Measurements from ENCODE around the gene SEZ6L2. TPM values are rescaled to one million over a fixed set of nuclear protein-coding genes. Genes with fewer than 3 reads are reported as not detected.
"Not testable (repeated sequence)": the region's sequence is repeated elsewhere in the genome, so short reads cannot be mapped to it uniquely, and the experiment has no call there.

SEZ6L2 gene
- total and polyA plus RNA-seq, 2 donors = 0.66 to 0.98 TPM

DNA sequence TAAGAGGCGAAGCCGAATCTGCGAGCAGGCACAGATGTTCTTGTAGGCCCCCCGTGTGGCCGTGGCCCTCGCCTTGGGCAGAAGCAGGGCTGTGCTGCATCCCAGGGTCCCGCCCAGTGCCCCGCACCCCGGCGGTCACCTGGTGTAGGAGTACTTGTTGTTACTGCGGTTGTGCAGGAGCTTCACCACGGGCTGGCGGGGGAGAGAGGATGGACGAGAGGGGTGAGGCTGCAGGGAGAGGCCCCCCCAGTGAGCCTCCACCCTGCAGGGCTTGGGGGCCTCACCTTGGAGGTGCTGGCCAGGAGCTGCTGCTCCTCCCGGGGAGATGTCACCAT lies 12.3 kb upstream of the SEZ6L2 start:
- H3K36me3 ChIP-seq (ENCODE audit: control insufficient read depth in 2 of 2, insufficient read depth in 2 of 2, low read length in 1 of 2) = peaks cover 12 to 19% of the 10 kb centered on the region in 2 donors
- DNase-seq (ENCODE audit: low read depth in 6 of 9, low spot score in 9 of 9) = no peak
- H3K9me3 ChIP-seq (ENCODE audit: control insufficient read depth in 2 of 2, insufficient read depth in 1 of 2, low read length in 1 of 2) = peaks cover 0 to 5% of the 10 kb centered on the region in 2 donors
- no peak overlapping the region for H3K27ac ChIP-seq (ENCODE audit: low read depth in 1 of 2, low read length in 1 of 2)
- H3K4me1 ChIP-seq (ENCODE audit: control insufficient read depth in 2 of 2, insufficient read depth in 2 of 2, low read length in 2 of 2) = no peaks in the 10 kb centered on the region
- WGBS = 94% methylated on average over 15 of the region's 15 CpGs
- H3K27me3 ChIP-seq (ENCODE audit: control insufficient read depth in 2 of 2, insufficient read depth in 1 of 2, low read length in 1 of 2) = no peaks in the 10 kb centered on the region
- H3K4me3 ChIP-seq (ENCODE audit: low read length in 2 of 2) = no peak overlapping the region

- DNase-seq (ENCODE audit: low read depth in 6 of 9, low spot score in 9 of 9) = no peak
- H3K36me3 ChIP-seq (ENCODE audit: control insufficient read depth in 2 of 2, insufficient read depth in 2 of 2, low read length in 1 of 2) = peaks cover 8 to 22% of the 10 kb centered on the region in 2 donors
- H3K4me3 ChIP-seq (ENCODE audit: low read length in 2 of 2) = no peak overlapping the region
- H3K4me1 ChIP-seq (ENCODE audit: control insufficient read depth in 2 of 2, insufficient read depth in 2 of 2, low read length in 2 of 2) = no peaks in the 10 kb centered on the region
- no peak overlapping the region for H3K27ac ChIP-seq (ENCODE audit: low read depth in 1 of 2, low read length in 1 of 2)
- WGBS = 98% methylated on average over 20 of the region's 20 CpGs
- peaks cover 0 to 3% of the 10 kb centered on the region in 2 donors for H3K9me3 ChIP-seq (ENCODE audit: control insufficient read depth in 2 of 2, insufficient read depth in 1 of 2, low read length in 1 of 2)
- H3K27me3 ChIP-seq (ENCODE audit: control insufficient read depth in 2 of 2, insufficient read depth in 1 of 2, low read length in 1 of 2) = no peaks in the 10 kb centered on the region
These were observed 11.7 kb upstream of the SEZ6L2 start for GRCh38 chr16:29910819-29911675.

DNA sequence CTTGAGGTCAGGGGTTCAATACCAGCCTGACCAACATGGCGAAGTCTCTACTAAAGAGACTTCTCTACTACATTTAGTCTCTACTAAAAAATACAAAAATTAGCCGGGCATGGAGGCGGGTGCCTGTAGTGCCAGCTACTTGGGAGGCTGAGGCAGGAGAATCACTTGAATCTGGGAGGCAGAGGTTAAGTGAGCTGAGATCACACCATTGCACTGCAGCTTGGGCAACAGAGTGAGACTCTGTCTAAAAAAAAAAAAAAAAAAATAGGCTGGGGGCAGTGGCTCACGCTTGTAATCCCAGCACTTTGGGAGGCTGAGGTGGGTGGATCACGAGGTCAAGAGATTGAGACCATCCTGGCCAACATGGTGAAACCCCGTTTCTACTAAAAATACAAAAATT lies 10.5 kb upstream of the SEZ6L2 start:
- H3K4me1 ChIP-seq (ENCODE audit: control insufficient read depth in 2 of 2, insufficient read depth in 2 of 2, low read length in 2 of 2); DNase-seq (ENCODE audit: low read depth in 6 of 9, low spot score in 9 of 9); H3K27ac ChIP-seq (ENCODE audit: low read depth in 1 of 2, low read length in 1 of 2); H3K27me3 ChIP-seq (ENCODE audit: control insufficient read depth in 2 of 2, insufficient read depth in 1 of 2, low read length in 1 of 2); H3K4me3 ChIP-seq (ENCODE audit: low read length in 2 of 2); H3K9me3 ChIP-seq (ENCODE audit: control insufficient read depth in 2 of 2, insufficient read depth in 1 of 2, low read length in 1 of 2): not testable (repeated sequence)
- peaks cover 3 to 21% of the 10 kb centered on the region in 2 donors for H3K36me3 ChIP-seq (ENCODE audit: control insufficient read depth in 2 of 2, insufficient read depth in 2 of 2, low read length in 1 of 2)
- WGBS = over 99% methylated on average over 6 of the region's 6 CpGs

DNA sequence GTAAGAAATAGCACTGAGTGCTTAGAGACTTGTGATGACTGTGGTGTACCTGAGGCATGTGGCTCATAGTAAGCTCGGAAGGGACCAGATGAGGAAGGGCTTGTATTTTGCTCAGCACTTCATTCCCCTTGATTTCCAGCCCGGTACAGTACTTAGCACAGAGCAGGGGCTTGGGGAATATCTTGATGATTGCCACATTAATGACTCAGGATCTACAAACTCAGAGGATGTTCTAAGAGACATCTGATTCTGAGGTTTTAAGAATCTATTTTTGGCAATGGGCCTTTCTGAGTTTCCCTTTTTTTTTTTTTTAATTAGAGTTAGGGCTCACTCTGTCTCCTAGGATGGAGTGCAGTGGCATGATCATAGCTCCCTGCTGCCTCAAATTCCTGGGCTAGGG lies 10.0 kb upstream of the SEZ6L2 start:
- Histone ChIP-seq H3K9me3 (ENCODE audit: control insufficient read depth in 2 of 2, insufficient read depth in 1 of 2, low read length in 1 of 2) (peaks cover 0 to 3% of the 10 kb centered on the region in 2 donors), H3K4me1 (ENCODE audit: control insufficient read depth in 2 of 2, insufficient read depth in 2 of 2, low read length in 2 of 2) (no peaks in the 10 kb centered on the region), H3K36me3 (ENCODE audit: control insufficient read depth in 2 of 2, insufficient read depth in 2 of 2, low read length in 1 of 2) (peaks cover 3 to 16% of the 10 kb centered on the region in 2 donors), H3K27ac (ENCODE audit: low read depth in 1 of 2, low read length in 1 of 2) (no peak overlapping the region), H3K27me3 (ENCODE audit: control insufficient read depth in 2 of 2, insufficient read depth in 1 of 2, low read length in 1 of 2) (no peaks in the 10 kb centered on the region), H3K4me3 (ENCODE audit: low read length in 2 of 2) (no peak overlapping the region)
- DNase-seq (ENCODE audit: low read depth in 6 of 9, low spot score in 9 of 9) = no peak
- WGBS = 87% methylated on average over 2 of the region's 2 CpGs

- 95% methylated on average over 2 of the region's 2 CpGs for WGBS
These were observed 9.4 kb upstream of the SEZ6L2 start for GRCh38 chr16:29908719-29909220.

DNA sequence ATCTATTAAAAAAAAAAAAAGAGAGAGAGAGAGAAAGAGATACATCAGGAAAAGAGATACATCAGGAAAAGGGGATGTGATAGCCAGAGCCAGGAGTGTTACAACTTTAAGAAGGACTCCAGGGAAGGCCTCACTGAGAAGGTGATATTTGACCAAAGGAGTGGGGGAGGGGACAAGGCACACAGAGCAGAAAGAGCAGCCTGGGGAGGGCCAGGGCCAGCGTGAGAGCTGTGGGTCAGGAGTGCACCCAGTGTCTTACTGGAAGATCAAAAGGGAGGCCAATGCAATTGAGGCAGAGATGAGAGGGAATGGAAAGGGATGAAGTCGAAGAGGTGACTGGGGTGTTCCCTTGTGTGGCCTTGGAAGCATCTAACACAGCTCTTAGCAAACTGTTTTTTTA lies 8.6 kb upstream of the SEZ6L2 start:
- 96% methylated on average over 2 of the region's 2 CpGs for WGBS

More at GRCh38 chr16:29908719-29909220, 9.4 kb upstream of the SEZ6L2 start:
- Histone ChIP-seq H3K4me1 (ENCODE audit: control insufficient read depth in 2 of 2, insufficient read depth in 2 of 2, low read length in 2 of 2) (no peaks in the 10 kb centered on the region), H3K9me3 (ENCODE audit: control insufficient read depth in 2 of 2, insufficient read depth in 1 of 2, low read length in 1 of 2) (no peaks in the 10 kb centered on the region), H3K4me3 (ENCODE audit: low read length in 2 of 2) (no peak overlapping the region), H3K36me3 (ENCODE audit: control insufficient read depth in 2 of 2, insufficient read depth in 2 of 2, low read length in 1 of 2) (peaks cover 0 to 12% of the 10 kb centered on the region in 2 donors), H3K27me3 (ENCODE audit: control insufficient read depth in 2 of 2, insufficient read depth in 1 of 2, low read length in 1 of 2) (no peaks in the 10 kb centered on the region), H3K27ac (ENCODE audit: low read depth in 1 of 2, low read length in 1 of 2) (no peak overlapping the region)
- no peak for DNase-seq (ENCODE audit: low read depth in 6 of 9, low spot score in 9 of 9)

GRCh38 chr16:29906520-29907244 lies 7.3 kb upstream of the SEZ6L2 start:
- 96% methylated on average over 23 of the region's 23 CpGs for WGBS
- Histone ChIP-seq H3K36me3 (ENCODE audit: control insufficient read depth in 2 of 2, insufficient read depth in 2 of 2, low read length in 1 of 2) (peaks cover 0 to 8% of the 10 kb centered on the region in 2 donors), H3K27ac (ENCODE audit: low read depth in 1 of 2, low read length in 1 of 2) (no peak overlapping the region), H3K4me3 (ENCODE audit: low read length in 2 of 2) (no peak overlapping the region), H3K4me1 (ENCODE audit: control insufficient read depth in 2 of 2, insufficient read depth in 2 of 2, low read length in 2 of 2) (peaks cover 0 to 2% of the 10 kb centered on the region in 2 donors), H3K9me3 (ENCODE audit: control insufficient read depth in 2 of 2, insufficient read depth in 1 of 2, low read length in 1 of 2) (no peaks in the 10 kb centered on the region), H3K27me3 (ENCODE audit: control insufficient read depth in 2 of 2, insufficient read depth in 1 of 2, low read length in 1 of 2) (peaks cover 0 to 6% of the 10 kb centered on the region in 2 donors)
- DNase-seq (ENCODE audit: low read depth in 6 of 9, low spot score in 9 of 9) = no peak

More for the DNA sequence above, 8.6 kb upstream of the SEZ6L2 start:
- no peaks in the 10 kb centered on the region for H3K27me3 ChIP-seq (ENCODE audit: control insufficient read depth in 2 of 2, insufficient read depth in 1 of 2, low read length in 1 of 2)
- H3K4me3 ChIP-seq (ENCODE audit: low read length in 2 of 2) = no peak overlapping the region
- peaks cover 0 to 2% of the 10 kb centered on the region in 2 donors for H3K4me1 ChIP-seq (ENCODE audit: control insufficient read depth in 2 of 2, insufficient read depth in 2 of 2, low read length in 2 of 2)
- no peak for DNase-seq (ENCODE audit: low read depth in 6 of 9, low spot score in 9 of 9)
- H3K36me3 ChIP-seq (ENCODE audit: control insufficient read depth in 2 of 2, insufficient read depth in 2 of 2, low read length in 1 of 2) = peaks cover 0 to 8% of the 10 kb centered on the region in 2 donors
- H3K9me3 ChIP-seq (ENCODE audit: control insufficient read depth in 2 of 2, insufficient read depth in 1 of 2, low read length in 1 of 2) = no peaks in the 10 kb centered on the region
- H3K27ac ChIP-seq (ENCODE audit: low read depth in 1 of 2, low read length in 1 of 2) = no peak overlapping the region

DNA sequence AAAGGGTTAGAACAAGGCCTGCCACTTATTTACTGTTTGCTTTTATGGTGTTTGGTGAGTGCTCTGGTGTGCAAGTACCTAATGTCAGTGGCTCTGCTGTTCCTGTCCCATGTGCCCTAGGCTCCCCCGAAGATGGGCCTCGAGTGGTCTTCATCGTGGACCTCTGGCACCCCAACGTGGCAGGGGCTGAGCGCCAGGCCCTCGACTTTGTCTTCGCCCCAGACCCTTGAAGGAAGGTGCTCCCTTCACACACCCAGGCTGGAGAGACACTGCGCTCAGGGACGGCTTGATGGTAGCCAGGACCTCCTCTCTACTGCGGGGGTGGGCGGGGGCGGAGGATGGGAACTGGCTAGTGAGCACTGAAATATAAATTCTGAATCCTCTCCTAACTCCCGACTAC lies 6.3 kb upstream of the SEZ6L2 start:
- Histone ChIP-seq H3K4me1 (ENCODE audit: control insufficient read depth in 2 of 2, insufficient read depth in 2 of 2, low read length in 2 of 2) (peaks cover 2% of the 10 kb centered on the region in 2 donors), H3K4me3 (ENCODE audit: low read length in 2 of 2) (no peak overlapping the region), H3K27me3 (ENCODE audit: control insufficient read depth in 2 of 2, insufficient read depth in 1 of 2, low read length in 1 of 2) (peaks cover 6 to 16% of the 10 kb centered on the region in 2 donors), H3K9me3 (ENCODE audit: control insufficient read depth in 2 of 2, insufficient read depth in 1 of 2, low read length in 1 of 2) (no peaks in the 10 kb centered on the region), H3K36me3 (ENCODE audit: control insufficient read depth in 2 of 2, insufficient read depth in 2 of 2, low read length in 1 of 2) (peaks cover 0 to 8% of the 10 kb centered on the region in 2 donors), H3K27ac (ENCODE audit: low read depth in 1 of 2, low read length in 1 of 2) (no peak overlapping the region)
- no peak for DNase-seq (ENCODE audit: low read depth in 6 of 9, low spot score in 9 of 9)
- 94% methylated on average over 13 of the region's 13 CpGs for WGBS

DNA sequence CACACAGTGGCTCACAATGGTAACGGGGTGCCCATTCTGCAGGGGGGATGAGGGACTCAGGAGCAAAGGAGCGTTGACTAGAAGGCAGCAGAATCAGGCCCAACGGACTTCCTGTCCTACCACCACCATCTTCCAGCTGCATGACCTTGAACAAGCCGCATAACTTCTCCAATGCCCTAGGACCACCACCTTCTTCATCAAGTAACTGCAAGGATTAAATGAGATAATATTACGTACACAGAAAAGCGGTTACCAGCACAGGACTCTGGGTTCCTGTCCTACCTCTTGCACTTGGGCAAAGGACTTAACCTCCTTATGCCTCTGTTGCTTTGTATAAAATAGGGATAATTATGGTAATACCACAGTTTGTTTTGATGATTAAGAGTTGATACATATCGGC lies 5.6 kb upstream of the SEZ6L2 start:
- DNase-seq (ENCODE audit: low read depth in 6 of 9, low spot score in 9 of 9) = no peak
- Histone ChIP-seq H3K9me3 (ENCODE audit: control insufficient read depth in 2 of 2, insufficient read depth in 1 of 2, low read length in 1 of 2) (no peaks in the 10 kb centered on the region), H3K4me3 (ENCODE audit: low read length in 2 of 2) (no peak overlapping the region), H3K27me3 (ENCODE audit: control insufficient read depth in 2 of 2, insufficient read depth in 1 of 2, low read length in 1 of 2) (peaks cover 8 to 21% of the 10 kb centered on the region in 2 donors), H3K27ac (ENCODE audit: low read depth in 1 of 2, low read length in 1 of 2) (no peak overlapping the region), H3K36me3 (ENCODE audit: control insufficient read depth in 2 of 2, insufficient read depth in 2 of 2, low read length in 1 of 2) (peaks cover 0 to 8% of the 10 kb centered on the region in 2 donors), H3K4me1 (ENCODE audit: control insufficient read depth in 2 of 2, insufficient read depth in 2 of 2, low read length in 2 of 2) (peaks cover 2 to 7% of the 10 kb centered on the region in 2 donors)
- WGBS = 98% methylated on average over 7 of the region's 7 CpGs
